Suprapubic skin (tissue), 4 donors: ENCODE data around the gene STK38L. TPM values are rescaled to one million over a fixed set of nuclear protein-coding genes. Genes with fewer than 3 reads are reported as not detected.

Experiments used
- DNase-seq, 2 donors: peaks; one replicate each; pipeline ENCODE4 v3.0.0-alpha.2; 2019; ENCODE audit warnings: low spot score in 2 of 2
- H3K27ac ChIP-seq: fragments of 200-600 bp; sonication (generic); one replicate; pipeline ENCODE4 v1.5.1; 2019
- H3K27me3 ChIP-seq: fragments of 200-600 bp; sonication (generic); one replicate; pipeline ENCODE4 v1.5.1; 2019
- H3K36me3 ChIP-seq: fragments of 200-600 bp; sonication (generic); one replicate; pipeline ENCODE4 v1.5.1; 2019
- H3K4me1 ChIP-seq: fragments of 200-600 bp; sonication (generic); one replicate; pipeline ENCODE4 v1.5.1; 2019
- H3K4me3 ChIP-seq: fragments of 200-600 bp; sonication (generic); one replicate; pipeline ENCODE4 v1.5.1; 2019; ENCODE audit warnings: mild to moderate bottlenecking
- H3K9me3 ChIP-seq: fragments of 200-600 bp; sonication (generic); one replicate; pipeline ENCODE4 v1.5.1; 2019
- CTCF ChIP-seq, 2 donors: fragments of 200-600 bp in 1 of 2; fragments of 450-650 bp in 1 of 2; sonication (generic) in 1 of 2; IDR thresholded peaks; one replicate each; pipeline ENCODE4 v1.5.1; 2016 to 2019; ENCODE audit warnings: antibody characterized with exemption in 2 of 2, mild to moderate bottlenecking in 1 of 2, moderate library complexity in 1 of 2
- EP300 ChIP-seq: sonication (generic); formaldehyde crosslinking; IDR thresholded peaks from one replicate; pipeline ENCODE4 v1.6.1; 2017; ENCODE audit warnings: antibody characterized with exemption
- POLR2A ChIP-seq, 2 donors: fragments of 450-650 bp; IDR thresholded peaks; one replicate each; pipeline ENCODE4 v1.6.1; 2017; ENCODE audit warnings: antibody characterized with exemption in 2 of 2, mild to moderate bottlenecking in 2 of 2, moderate library complexity in 2 of 2
- POLR2AphosphoS5 ChIP-seq, 3 donors: sonication (generic); formaldehyde crosslinking; IDR thresholded peaks; one replicate each; pipeline ENCODE4 v1.6.1; 2017; ENCODE audit warnings: antibody characterized with exemption in 3 of 3
- whole genome bisulfite sequencing: methylation state at CpG from one replicate; pipeline ENCODE4 v1.1.5; 2018; 5-methylcytosine and 5-hydroxymethylcytosine counted together
- total RNA-seq, 4 donors: library from RNA; depleted of rRNA; stranded (reverse); fragments of >200 nt; gene quantifications; one replicate each; pipeline ENCODE4 v1.1.0, GENCODE V29; 2016

STK38L gene
- total RNA-seq, 4 donors from 2014 or later = 16.5 to 28.7 (median 19.6) TPM

DNA sequence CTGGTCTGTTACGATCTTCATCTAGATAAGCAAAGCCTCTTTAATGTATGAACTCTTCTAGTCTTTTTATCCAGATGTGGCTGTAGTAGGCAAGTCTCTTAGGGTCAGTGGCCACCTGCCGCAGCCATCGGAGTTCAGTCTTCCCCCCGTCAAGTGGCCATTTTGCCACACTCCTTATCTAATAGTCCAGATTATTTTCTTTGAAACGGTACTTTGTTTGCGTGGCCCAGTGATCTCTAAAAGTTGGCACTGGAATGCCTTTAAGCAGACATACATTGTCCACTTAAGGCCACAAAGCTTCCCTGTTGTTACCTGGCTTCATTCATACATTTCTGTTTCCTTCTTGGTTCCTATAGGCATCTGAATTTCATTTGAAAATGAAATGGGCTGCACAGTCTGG, 52.6 kb downstream of the STK38L start:
- DNase-seq = no peak
- TF ChIP-seq EP300 (no peak), POLR2A (IDR thresholded peaks at IDR 0.05) (no peak), POLR2AphosphoS5 (IDR thresholded peaks at IDR 0.05) (no peak), CTCF (IDR thresholded peaks at IDR 0.05) (no peak)
- Histone ChIP-seq H3K4me3 (no peak overlapping the region), H3K27me3 (no peaks in the 10 kb centered on the region), H3K9me3 (no peaks in the 10 kb centered on the region), H3K4me1 (peaks cover 8% of the 10 kb centered on the region), H3K36me3 (peaks cover 25% of the 10 kb centered on the region), H3K27ac (no peak overlapping the region)
- 94% methylated on average over 6 of the region's 6 CpGs for WGBS

GRCh38 chr12:27297566-27297965, 53.5 kb downstream of the STK38L start:
- no peak for TF ChIP-seq POLR2A (IDR thresholded peaks at IDR 0.05)
- no peak for TF ChIP-seq EP300
- no peak for TF ChIP-seq POLR2AphosphoS5 (IDR thresholded peaks at IDR 0.05)
- no peak for TF ChIP-seq CTCF (IDR thresholded peaks at IDR 0.05)
- Histone ChIP-seq H3K27me3 (no peaks in the 10 kb centered on the region), H3K4me3 (no peak overlapping the region), H3K36me3 (peaks cover 25% of the 10 kb centered on the region), H3K4me1 (peaks cover 8% of the 10 kb centered on the region), H3K27ac (no peak overlapping the region), H3K9me3 (no peaks in the 10 kb centered on the region)
- 80% methylated on average over 4 of the region's 4 CpGs for WGBS
- DNase-seq = no peak

- H3K36me3 ChIP-seq = peaks cover 33% of the 10 kb centered on the region
- TF ChIP-seq EP300 (no peak), CTCF (IDR thresholded peaks at IDR 0.05) (no peak), POLR2AphosphoS5 (IDR thresholded peaks at IDR 0.05) (no peak), POLR2A (IDR thresholded peaks at IDR 0.05) (no peak)
- WGBS = 92% methylated on average over 1 of the region's 1 CpG
These were observed 55.0 kb downstream of the STK38L start for GRCh38 chr12:27299102-27299501.

GRCh38 chr12:27300226-27300625, 56.1 kb downstream of the STK38L start:
- Histone ChIP-seq H3K9me3 (no peaks in the 10 kb centered on the region), H3K36me3 (peaks cover 33% of the 10 kb centered on the region), H3K27ac (no peak overlapping the region), H3K4me3 (no peak overlapping the region), H3K27me3 (no peaks in the 10 kb centered on the region), H3K4me1 (no peaks in the 10 kb centered on the region)
- DNase-seq = no peak
- TF ChIP-seq POLR2A (IDR thresholded peaks at IDR 0.05) = no peak
- no peak for TF ChIP-seq EP300
- TF ChIP-seq CTCF (IDR thresholded peaks at IDR 0.05) = no peak
- no peak for TF ChIP-seq POLR2AphosphoS5 (IDR thresholded peaks at IDR 0.05)

More at GRCh38 chr12:27299102-27299501, 55.0 kb downstream of the STK38L start:
- no peaks in the 10 kb centered on the region for H3K27me3 ChIP-seq
- no peak for DNase-seq
- no peak overlapping the region for H3K4me3 ChIP-seq
- no peaks in the 10 kb centered on the region for H3K4me1 ChIP-seq
- H3K27ac ChIP-seq = no peak overlapping the region
- no peaks in the 10 kb centered on the region for H3K9me3 ChIP-seq

- Histone ChIP-seq H3K36me3 (peaks cover 26% of the 10 kb centered on the region), H3K27me3 (no peaks in the 10 kb centered on the region), H3K27ac (no peak overlapping the region), H3K9me3 (no peaks in the 10 kb centered on the region), H3K4me3 (no peak overlapping the region), H3K4me1 (no peaks in the 10 kb centered on the region)
- 72% methylated on average over 3 of the region's 3 CpGs for WGBS
- TF ChIP-seq POLR2AphosphoS5 (IDR thresholded peaks at IDR 0.05) (no peak), EP300 (no peak), POLR2A (IDR thresholded peaks at IDR 0.05) (no peak), CTCF (IDR thresholded peaks at IDR 0.05) (no peak)
- DNase-seq = no peak
These were observed 59.3 kb downstream of the STK38L start for GRCh38 chr12:27303139-27304111.
